K562 (cell line): Measurements from ENCODE around the gene STMN3. TPM values are rescaled to one million over a fixed set of nuclear protein-coding genes. Genes with fewer than 3 reads are reported as not detected.
A peak's percentile ranks its signal among the peaks of the same experiment; 100 is the strongest.

ENCODE experiments used
- ATAC-seq: fragments of 200-7000 bp; cut with Tn5 transposase; 3 replicates; pipeline ENCODE4 v1.9.1; 2020; ENCODE audit warnings: moderate library complexity
- BruUV-seq: library from RNA; stranded (reverse); fragments of 400-500 nt; replicated peaks from 2 replicates; lab custom pipeline; 2021; lab: Mats Ljungman, UMichigan
- CTCF ChIA-PET: fragments of 300-600 bp; formaldehyde crosslinking; extraction: SDS; loops from one replicate; lab custom pipeline; 2021; ENCODE audit warnings: low intra/inter-chr PET ratio; lab: Yijun Ruan, JAX
- POLR2A ChIA-PET: fragments of 300-600, 350-650 bp; sonication (Branson Sonifier 250); formaldehyde crosslinking; extraction: SDS; loops from one replicate; lab custom pipeline; 2021; ENCODE audit warnings: antibody characterized with exemption, inconsistent platforms; lab: Yijun Ruan, JAX
- DNase-seq, 4 experiments: peaks; one replicate each; pipeline versions ENCODE4 v3.0.0 to v3.0.0-alpha.2; 2011 to 2018; ENCODE audit warnings: low spot score in 3 of 4, mixed read lengths in 3 of 4; ENCODE audit errors: extremely low read depth in 1 of 4
- FAIRE-seq: peaks from 2 replicates; lab custom pipeline; 2011; peaks lifted over from hg19 to GRCh38; lab: Jason Lieb, UNC
- H2AFZ ChIP-seq: 2 replicates; pipeline ENCODE4 v1.6.0; 2011; ENCODE audit warnings: low read depth, low read length, control low read depth, inconsistent platforms
- H3K27ac ChIP-seq: fragments of 200-600 bp; 3 replicates; pipeline ENCODE4 v1.8.0; 2011; ENCODE audit warnings: low read depth, mild to moderate bottlenecking, control low read depth, inconsistent platforms, low read length, moderate library complexity, mixed read lengths; ENCODE audit errors: extremely low read depth
- H3K27me3 ChIP-seq, 2 experiments: fragments of 300-600 bp in 1 of 2; 2 replicates in 1 of 2; 3 replicates in 1 of 2; pipeline versions ENCODE4 v1.6.0 to v1.8.0; 2011; ENCODE audit warnings: inconsistent platforms in 2 of 2, low read length in 2 of 2, mild to moderate bottlenecking in 1 of 2, mixed read lengths in 1 of 2, moderate library complexity in 1 of 2; ENCODE audit not compliant: control insufficient read depth in 2 of 2, insufficient read depth in 2 of 2
- H3K36me3 ChIP-seq: fragments of 300-600 bp; 3 replicates; pipeline ENCODE4 v1.8.0; 2011; ENCODE audit warnings: mild to moderate bottlenecking, low read length, inconsistent platforms; ENCODE audit not compliant: control insufficient read depth, insufficient read depth
- H3K4me1 ChIP-seq, 2 experiments: fragments of 200-600 bp in 1 of 2; replicated peaks in 1 of 2; 2 replicates in 1 of 2; 3 replicates in 1 of 2; pipeline versions ENCODE4 v1.5.1 to v1.8.0; 2011; ENCODE audit warnings: inconsistent platforms in 2 of 2, low read length in 2 of 2, mild to moderate bottlenecking in 1 of 2, mixed read lengths in 1 of 2, moderate library complexity in 1 of 2; ENCODE audit not compliant: control insufficient read depth in 2 of 2, insufficient read depth in 2 of 2
- H3K4me2 ChIP-seq: 2 replicates; pipeline ENCODE4 v1.6.1; 2011; ENCODE audit warnings: low read length, control low read depth, inconsistent platforms, mixed read lengths; ENCODE audit not compliant: insufficient read depth
- H3K4me3 ChIP-seq: fragments of 200-600 bp; sonication (generic), shearing (Covaris generic); 2 replicates; pipeline ENCODE4 v1.5.1; 2016; ENCODE audit warnings: control low read depth, inconsistent platforms
- H3K79me2 ChIP-seq: fragments of 200-600 bp; 3 replicates; pipeline ENCODE4 v1.8.0; 2011; ENCODE audit warnings: low read length, inconsistent platforms; ENCODE audit not compliant: control insufficient read depth, insufficient read depth
- H3K9ac ChIP-seq, 2 experiments: 2 replicates each; pipeline versions ENCODE4 v1.6.0 to v1.6.1; 2011; ENCODE audit warnings: low read depth in 2 of 2, low read length in 2 of 2, control low read depth in 1 of 2, inconsistent platforms in 1 of 2, mild to moderate bottlenecking in 1 of 2, mixed read lengths in 1 of 2; ENCODE audit not compliant: insufficient read depth in 1 of 2
- H3K9me1 ChIP-seq: one replicate; pipeline ENCODE4 v1.6.0; 2011; ENCODE audit warnings: inconsistent platforms, mild to moderate bottlenecking, low read length, moderate library complexity; ENCODE audit not compliant: control insufficient read depth, insufficient read depth
- H3K9me3 ChIP-seq: replicated peaks from 2 replicates; pipeline ENCODE4 v1.5.1; 2011; ENCODE audit warnings: low read depth, low read length, inconsistent platforms; ENCODE audit not compliant: control insufficient read depth, insufficient read depth
- H4K20me1 ChIP-seq: replicated peaks from 2 replicates; pipeline ENCODE4 v1.6.1; 2011; ENCODE audit warnings: low read length, inconsistent platforms, mixed read lengths; ENCODE audit not compliant: control insufficient read depth, insufficient read depth
- AFF4 ChIP-seq: sonication (generic); formaldehyde crosslinking; IDR thresholded peaks from 2 replicates; pipeline ENCODE4 v1.8.0; 2023; ENCODE audit warnings: mild to moderate bottlenecking, missing genetic modification reagents
- FOXP1 ChIP-seq: sonication (generic); formaldehyde crosslinking; IDR thresholded peaks from 2 replicates; pipeline ENCODE4 v1.8.0; 2022; ENCODE audit warnings: mild to moderate bottlenecking, missing genetic modification reagents
- MAX ChIP-seq: sonication (generic); formaldehyde crosslinking; IDR thresholded peaks from 2 replicates; pipeline ENCODE4 v1.9.0; 2022; ENCODE audit warnings: mild to moderate bottlenecking, missing genetic modification reagents
- PHF20 ChIP-seq: fragments of 450-650 bp; IDR thresholded peaks from 2 replicates; pipeline ENCODE4 v1.6.1; 2018; ENCODE audit not compliant: partially characterized antibody
- PTBP1 ChIP-seq: fragments of 200-400 bp; formaldehyde crosslinking; IDR thresholded peaks from 2 replicates; pipeline ENCODE4 v1.6.1; 2017; ENCODE audit warnings: low read depth, low read length
- TAL1 ChIP-seq: fragments of 450-650 bp; IDR thresholded peaks from 2 replicates; pipeline ENCODE4 v1.6.1; 2016; ENCODE audit warnings: mild to moderate bottlenecking
- TGIF2 ChIP-seq: sonication (generic); formaldehyde crosslinking; IDR thresholded peaks from 2 replicates; pipeline ENCODE4 v1.8.1; 2022; ENCODE audit warnings: mild to moderate bottlenecking, missing genetic modification reagents, moderate library complexity
- ZNF212 ChIP-seq: fragments of 450-650 bp; formaldehyde crosslinking; IDR thresholded peaks from 2 replicates; pipeline ENCODE4 v1.4.0; 2020; ENCODE audit warnings: mild to moderate bottlenecking
- ZNF707 ChIP-seq: fragments of 250-450 bp; sonication (Bioruptor Pico); conservative IDR thresholded peaks from 2 replicates; pipeline ENCODE4 v1.8.0; 2022; ENCODE audit warnings: inconsistent platforms, mild to moderate bottlenecking, moderate library complexity
- WGBS: fragments of 100-300 bp; shearing (Covaris generic); methylation state at CpG from one replicate; pipeline ENCODE4 v1.1.6; 2016; ENCODE audit warnings: low coverage, mixed read lengths; ENCODE audit not compliant: insufficient coverage; ENCODE audit errors: missing lambda C conversion rate; 5-methylcytosine and 5-hydroxymethylcytosine counted together
- in situ Hi-C: fragments of 300-500 bp; cut with MboI; formaldehyde crosslinking; loops from 4 replicates; pipeline ENCODE4 v1.15.0; 2018; ENCODE audit warnings: inconsistent platforms, mixed read lengths
- intact Hi-C: fragments of 100-400 bp; cut with micrococcal nuclease; formaldehyde crosslinking; loops from 2 replicates; pipeline ENCODE4 v1.14.2; 2022
- polyA plus RNA-seq, 8 experiments: library from polyadenylated mRNA; depleted of rRNA in 4 of 8; stranded (reverse) in 5 of 8; unstranded in 3 of 8; fragments of >200 nt; fragmentation: Nextera tagmentation in 2 of 8; fragmentation: Illumina TruSeq in 1 of 8; extraction: Ambion mirVana in 2 of 8; extraction: Trizol in 1 of 8; gene quantifications; 2 replicates each; pipeline versions ENCODE4 v1.2.1 to v1.2.3, GENCODE V29; 2011 to 2014; ENCODE audit warnings: inconsistent platforms in 1 of 8, missing spikeins in 1 of 8
- total RNA-seq, 7 experiments: library from RNA; depleted of rRNA in 6 of 7; stranded (reverse); fragments of >200 nt in 6 of 7; fragmentation: Illumina TruSeq in 2 of 7; extraction: Trizol in 2 of 7; gene quantifications; 2 replicates each; pipeline versions ENCODE4 v1.2.1 to v1.2.3, GENCODE V29; 2011 to 2021; ENCODE audit warnings: low replicate concordance in 1 of 7
- TF ChIP-seq, protein P1 (sequence below): fragments of 200-800 bp; sonication (Bioruptor generic); IDR thresholded peaks from 2 replicates; pipeline ENCODE4 v1.6.1; 2017; ENCODE audit warnings: missing genetic modification characterization, missing compliant biosample characterization

The STMN3 gene
- total and polyA plus RNA-seq, 9 of the 15 experiments (the other 6 are each of a cell fraction or from before 2014, with no cell fraction given): 0.70 to 65.6 (median 29.4) TPM

- TF ChIP-seq AFF4 (CRISPR knock-in tag): 0 out of 2 replicates have a peak, but pooled peaks have one; percentile 4
These were observed 897 bp upstream of the STMN3 start (continued) for GRCh38 chr20:63653974-63654668.

DNA sequence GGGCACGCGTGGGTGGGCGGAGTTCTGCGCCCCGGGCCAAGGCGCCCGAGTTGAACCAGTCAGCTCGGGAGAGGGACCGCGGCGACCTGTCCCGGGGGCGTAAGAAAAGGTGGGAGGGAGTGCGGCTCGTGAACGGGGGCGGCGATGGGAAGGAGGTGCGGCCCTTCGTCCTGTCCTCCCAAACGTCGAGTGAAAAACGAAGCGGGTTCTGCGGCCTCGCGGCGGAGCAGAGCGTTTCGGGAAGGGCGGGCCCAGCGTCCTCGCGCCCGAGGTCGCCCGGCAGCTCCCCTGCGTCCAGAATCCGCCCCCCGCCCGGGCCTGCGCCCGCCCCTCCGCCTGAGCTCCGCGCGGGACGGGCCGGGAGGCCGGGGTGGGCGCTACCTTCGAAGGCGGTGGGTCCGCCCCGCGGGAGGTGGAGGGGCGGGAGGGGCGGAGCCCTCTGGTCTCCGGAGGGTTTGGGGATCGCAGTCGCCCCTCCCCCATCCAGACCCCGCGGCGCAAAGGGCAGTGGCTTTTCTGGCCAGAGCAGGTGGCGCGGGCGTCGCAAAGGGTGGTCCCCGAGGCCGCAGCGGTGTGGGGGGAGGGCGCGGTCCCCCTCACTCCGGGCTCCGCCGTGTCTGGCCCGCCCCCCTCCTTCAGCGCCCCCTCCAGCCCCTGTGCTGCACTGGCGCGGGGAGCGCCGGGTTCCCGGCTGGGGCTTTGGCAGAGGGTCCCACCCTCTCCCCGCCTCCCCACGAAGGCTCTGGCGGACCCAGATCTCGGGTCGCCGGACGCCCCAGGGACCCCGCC lies 838 bp downstream of the STMN3 start:
- CTCF ChIA-PET: no interaction called here
- peak; percentile 59 to 66 (median 63) for DNase-seq
- TF ChIP-seq ZNF212 (no peak), ZNF707 (CRISPR knock-in tag) (no peak), PTBP1 (no peak), MAX (CRISPR knock-in tag) (peak; percentile 71), TAL1 (no peak), TGIF2 (CRISPR knock-in tag) (no peak), FOXP1 (CRISPR knock-in tag) (no peak), PHF20 (peak; percentile 17)
- TF ChIP-seq, protein P1, sequence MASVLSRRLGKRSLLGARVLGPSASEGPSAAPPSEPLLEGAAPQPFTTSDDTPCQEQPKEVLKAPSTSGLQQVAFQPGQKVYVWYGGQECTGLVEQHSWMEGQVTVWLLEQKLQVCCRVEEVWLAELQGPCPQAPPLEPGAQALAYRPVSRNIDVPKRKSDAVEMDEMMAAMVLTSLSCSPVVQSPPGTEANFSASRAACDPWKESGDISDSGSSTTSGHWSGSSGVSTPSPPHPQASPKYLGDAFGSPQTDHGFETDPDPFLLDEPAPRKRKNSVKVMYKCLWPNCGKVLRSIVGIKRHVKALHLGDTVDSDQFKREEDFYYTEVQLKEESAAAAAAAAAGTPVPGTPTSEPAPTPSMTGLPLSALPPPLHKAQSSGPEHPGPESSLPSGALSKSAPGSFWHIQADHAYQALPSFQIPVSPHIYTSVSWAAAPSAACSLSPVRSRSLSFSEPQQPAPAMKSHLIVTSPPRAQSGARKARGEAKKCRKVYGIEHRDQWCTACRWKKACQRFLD (CRISPR knock-in tag): 0 out of 2 replicates have a peak, but pooled peaks have one; percentile 23

More for the DNA sequence above, 838 bp downstream of the STMN3 start:
- Histone ChIP-seq H3K4me3 (peak overlapping the region; percentile 68), H3K9ac (peak overlapping the region; percentile 31 to 92; a peak in 3 of 4 replicates), H3K4me1 (peaks cover 30 to 72% of the 10 kb centered on the region in 2 experiments), H3K4me2 (peak overlapping the region; percentile 66), H2AFZ (peak overlapping the region; percentile 72), H4K20me1 (no peaks in the 10 kb centered on the region; the same call in 1 of the 2 replicates), H3K9me3 (no peaks in the 10 kb centered on the region), H3K27me3 (no peaks in the 10 kb centered on the region), H3K79me2 (peaks cover 43% of the 10 kb centered on the region), H3K36me3 (peaks cover 7% of the 10 kb centered on the region; the same call in 1 of the 3 replicates), H3K27ac (peak overlapping the region; percentile 82; the same call in 2 of the 3 replicates), H3K9me1 (peaks cover 3% of the 10 kb centered on the region)
- ATAC-seq (peak; percentile 28), FAIRE-seq (no peak)
- POLR2A ChIA-PET: interaction anchor here (0.6 to 1.0 kb wide), 3 partner anchors 10 to 213 kb away, joined by 3 to 8 read pairs (median 3); no protein-coding TSS in a partner anchor
- BruUV-seq: no TSS peak
- in situ Hi-C loops (no loop called here), intact Hi-C loops (loop anchor here (10.0 kb wide), 1 partner anchor 118 kb away; the partner anchor contains the start of gene PTK6)
- WGBS: 1% methylated on average over 25 of the region's 91 CpGs
